Measurements from ENCODE around the gene NDUFS3.
"Not testable (repeated sequence)": the region's sequence is repeated elsewhere in the genome, so short reads cannot be mapped to it uniquely, and the experiment has no call there.

Gene NDUFS3

DNA sequence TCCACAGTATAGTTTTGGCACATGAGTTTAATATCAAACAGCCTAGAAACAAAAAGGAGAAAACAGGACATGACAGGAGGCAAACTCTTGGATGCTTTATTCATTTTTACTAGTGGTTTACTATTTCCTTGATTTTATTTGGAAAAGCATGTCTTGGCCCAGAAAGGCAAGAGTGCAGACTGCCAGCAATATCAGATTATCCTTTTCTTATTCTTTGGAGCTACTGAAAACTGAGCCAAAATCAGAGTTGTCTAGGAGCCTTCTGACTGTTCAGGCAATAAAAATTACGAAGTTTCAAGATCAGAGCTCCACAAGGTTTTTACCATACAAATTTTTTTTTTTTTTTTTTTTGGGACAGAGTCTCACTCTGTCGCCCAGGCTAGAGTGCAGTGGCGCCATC lies 42.0 kb upstream of the NDUFS3 start:
- DNase-seq (ENCODE audit: insufficient read length, low spot score) (no peak), FAIRE-seq (no peak)
- TF ChIP-seq, protein P1, sequence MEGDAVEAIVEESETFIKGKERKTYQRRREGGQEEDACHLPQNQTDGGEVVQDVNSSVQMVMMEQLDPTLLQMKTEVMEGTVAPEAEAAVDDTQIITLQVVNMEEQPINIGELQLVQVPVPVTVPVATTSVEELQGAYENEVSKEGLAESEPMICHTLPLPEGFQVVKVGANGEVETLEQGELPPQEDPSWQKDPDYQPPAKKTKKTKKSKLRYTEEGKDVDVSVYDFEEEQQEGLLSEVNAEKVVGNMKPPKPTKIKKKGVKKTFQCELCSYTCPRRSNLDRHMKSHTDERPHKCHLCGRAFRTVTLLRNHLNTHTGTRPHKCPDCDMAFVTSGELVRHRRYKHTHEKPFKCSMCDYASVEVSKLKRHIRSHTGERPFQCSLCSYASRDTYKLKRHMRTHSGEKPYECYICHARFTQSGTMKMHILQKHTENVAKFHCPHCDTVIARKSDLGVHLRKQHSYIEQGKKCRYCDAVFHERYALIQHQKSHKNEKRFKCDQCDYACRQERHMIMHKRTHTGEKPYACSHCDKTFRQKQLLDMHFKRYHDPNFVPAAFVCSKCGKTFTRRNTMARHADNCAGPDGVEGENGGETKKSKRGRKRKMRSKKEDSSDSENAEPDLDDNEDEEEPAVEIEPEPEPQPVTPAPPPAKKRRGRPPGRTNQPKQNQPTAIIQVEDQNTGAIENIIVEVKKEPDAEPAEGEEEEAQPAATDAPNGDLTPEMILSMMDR (IDR thresholded peaks at IDR 0.05; ENCODE audit: insufficient read depth, missing control alignments), result no peak

DNA sequence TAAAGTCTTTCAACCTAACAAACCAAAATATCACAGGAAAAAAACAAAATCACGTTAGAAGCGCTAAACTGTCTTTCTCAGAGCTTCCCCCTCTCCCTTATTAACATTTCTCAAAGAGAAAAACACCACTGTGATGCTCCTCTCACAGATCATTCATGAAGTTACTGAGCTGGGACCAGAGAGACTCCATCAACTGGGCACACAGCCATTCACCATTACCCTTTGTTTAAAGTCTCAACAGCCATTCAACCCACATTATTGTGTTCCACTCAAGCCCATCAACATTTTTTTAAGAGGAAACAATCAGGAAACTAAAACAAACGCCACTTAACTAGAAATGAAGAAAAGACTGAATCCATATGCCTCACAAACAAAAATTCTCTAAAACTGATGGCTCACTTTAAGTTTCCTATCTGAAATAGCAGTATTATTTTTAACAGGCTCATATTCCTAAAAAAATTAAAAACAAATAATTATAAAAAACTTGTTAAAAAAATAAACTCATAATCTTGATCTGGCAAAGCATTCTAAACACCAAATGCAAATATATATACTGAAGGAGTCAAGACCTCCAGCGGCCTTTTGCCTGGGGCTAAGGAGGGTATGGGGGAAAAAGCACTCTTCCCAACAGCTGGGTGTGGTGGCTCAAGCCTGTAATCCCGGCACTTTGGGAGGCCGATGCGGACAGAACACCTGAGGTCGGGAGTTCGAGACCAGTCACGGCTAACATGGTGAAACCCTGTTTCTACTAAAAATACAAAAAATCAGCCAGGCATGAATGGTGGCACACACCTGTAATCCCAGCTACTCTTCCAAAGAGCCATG lies 39.9 kb upstream of the NDUFS3 start:
- DNase-seq (ENCODE audit: insufficient read length, low spot score) (no peak), FAIRE-seq (no peak)
- TF ChIP-seq, protein P1 (IDR thresholded peaks at IDR 0.05; ENCODE audit: insufficient read depth, missing control alignments), result no peak

DNA sequence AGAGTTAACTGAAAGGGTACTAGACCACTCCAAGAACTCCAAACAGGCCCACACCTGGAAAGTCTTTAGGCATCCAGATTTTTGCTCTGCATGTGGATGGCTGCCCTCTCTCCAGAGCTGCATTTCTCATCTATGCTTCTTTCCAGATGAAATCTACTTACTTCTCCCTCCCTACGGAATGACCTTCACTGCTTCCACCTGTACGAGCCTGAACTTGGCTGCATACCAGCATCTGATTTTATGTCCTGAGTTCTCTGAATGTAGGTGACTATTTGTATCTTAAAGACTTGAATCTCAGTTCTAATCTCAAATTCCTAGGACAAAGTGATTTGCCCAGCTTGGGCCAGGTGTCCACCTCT lies 39.2 kb upstream of the NDUFS3 start:
- no peak for DNase-seq (ENCODE audit: insufficient read length, low spot score)
- no peak for FAIRE-seq
- TF ChIP-seq, protein P1 (IDR thresholded peaks at IDR 0.05; ENCODE audit: insufficient read depth, missing control alignments), result no peak

DNA sequence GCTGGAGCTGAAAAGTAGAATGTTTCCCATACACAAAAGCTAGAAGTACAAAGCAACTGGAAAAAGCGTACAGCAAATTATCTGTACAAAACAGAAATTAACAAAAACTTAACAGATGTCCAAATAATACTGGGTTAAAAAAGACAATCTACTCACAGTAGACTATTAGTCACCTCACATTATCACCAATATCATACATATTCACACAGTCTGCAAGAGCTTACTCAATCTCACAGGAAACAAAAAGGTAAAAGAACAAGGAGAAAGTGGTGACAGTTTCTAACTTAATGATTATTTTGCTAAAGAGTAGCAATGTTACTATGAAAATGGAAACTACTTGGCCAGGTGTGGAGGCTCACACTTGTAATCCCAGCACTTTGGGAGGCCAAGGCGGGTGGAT lies 37.8 kb upstream of the NDUFS3 start:
- no peak for FAIRE-seq
- no peak for DNase-seq (ENCODE audit: insufficient read length, low spot score)
- TF ChIP-seq, protein P1 (IDR thresholded peaks at IDR 0.05; ENCODE audit: insufficient read depth, missing control alignments), result no peak

DNA sequence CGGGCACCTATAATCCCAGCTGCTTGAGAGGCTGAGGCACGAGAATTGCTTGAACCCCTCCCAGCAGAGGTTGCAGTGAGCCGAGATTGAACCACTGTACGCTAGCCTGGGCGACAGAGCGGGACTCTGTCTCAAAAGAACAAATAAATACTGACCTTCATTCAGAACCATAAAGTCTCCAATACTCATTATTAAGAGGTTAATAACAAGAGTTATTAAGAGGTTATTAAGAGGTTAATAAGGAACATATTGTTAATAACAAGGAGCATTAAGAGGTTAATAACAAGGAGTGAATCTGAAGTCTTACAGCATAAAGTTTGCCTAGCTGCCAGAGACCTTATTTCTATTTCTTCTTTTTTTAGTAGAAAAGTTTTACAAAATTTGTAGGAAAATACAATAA lies 33.6 kb upstream of the NDUFS3 start:
- no peak for FAIRE-seq
- no peak for DNase-seq (ENCODE audit: insufficient read length, low spot score)
- TF ChIP-seq, protein P1 (IDR thresholded peaks at IDR 0.05; ENCODE audit: insufficient read depth, missing control alignments), result no peak

DNA sequence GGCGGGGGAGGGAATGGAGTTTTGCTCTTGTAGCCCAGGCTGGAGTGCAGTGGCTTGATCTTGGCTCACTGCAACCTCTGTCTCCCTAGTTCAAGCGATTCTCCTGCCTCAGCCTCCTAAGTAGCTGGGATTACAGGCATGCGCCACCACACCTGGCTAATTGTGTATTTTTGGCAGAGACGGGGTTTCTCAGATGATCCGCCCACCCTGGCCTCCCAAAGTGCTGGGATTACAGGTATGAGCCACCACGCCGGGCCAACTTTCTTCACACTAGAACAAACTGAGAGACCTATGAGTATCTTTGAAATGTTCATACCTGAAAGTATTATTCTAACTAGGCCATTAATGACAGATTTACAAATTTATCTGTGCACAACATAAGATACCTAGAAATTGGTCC lies 32.6 kb upstream of the NDUFS3 start:
- FAIRE-seq; DNase-seq (ENCODE audit: insufficient read length, low spot score): not testable (repeated sequence)

DNA sequence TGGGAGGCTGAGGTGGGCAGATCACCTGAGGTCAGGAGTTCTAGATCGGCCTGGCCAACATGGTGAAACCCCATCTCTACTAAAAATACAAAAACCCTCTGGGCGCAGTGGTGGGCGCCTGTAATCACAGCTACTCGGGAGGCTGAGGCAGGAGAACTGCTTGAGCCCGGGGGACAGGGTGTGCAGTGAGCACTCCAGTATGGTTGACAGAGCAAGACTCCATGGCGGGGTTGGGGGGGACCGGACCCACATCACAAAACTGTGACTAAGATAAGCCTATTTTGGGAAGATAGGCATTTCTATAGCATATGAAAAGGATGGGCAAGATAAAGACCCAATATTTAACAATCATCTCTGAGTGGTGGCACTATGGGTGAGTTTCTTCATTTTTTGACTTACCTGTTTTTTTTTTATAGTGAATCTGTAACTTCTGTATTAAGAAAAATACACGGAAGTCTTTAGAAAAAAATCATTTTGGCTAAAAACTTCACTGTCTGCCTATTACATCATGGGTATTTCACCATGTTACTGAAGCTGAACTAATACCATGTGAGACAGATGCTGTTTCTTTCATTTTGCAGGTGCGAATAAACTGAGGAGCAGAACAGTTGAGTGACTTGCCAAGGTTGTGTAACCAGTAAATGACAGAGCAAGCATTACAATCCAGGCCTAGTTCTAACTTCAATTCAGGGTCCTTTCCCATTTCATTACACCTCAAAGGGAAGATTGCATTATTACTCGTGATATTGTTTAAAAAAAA lies 28.4 kb upstream of the NDUFS3 start:
- FAIRE-seq (no peak), DNase-seq (ENCODE audit: insufficient read length, low spot score) (no peak)
- TF ChIP-seq, protein P1 (IDR thresholded peaks at IDR 0.05; ENCODE audit: insufficient read depth, missing control alignments), result no peak
